Omental fat pad (tissue), 4 donors: Measurements from ENCODE around the gene SOX5. TPM values are rescaled to one million over a fixed set of nuclear protein-coding genes. Genes with fewer than 3 reads are reported as not detected.

Source experiments
- ATAC-seq: fragments of 150-250 bp; one replicate; pipeline ENCODE4 v1.9.1; 2016; ENCODE audit warnings: mild to moderate bottlenecking, moderate library complexity; ENCODE audit not compliant: low FRiP score
- DNase-seq: peaks from one replicate; pipeline ENCODE4 v3.0.0-alpha.2; 2019; ENCODE audit warnings: low spot score
- CTCF ChIP-seq, 3 donors: fragments of 450-650 bp; IDR thresholded peaks; one replicate each; pipeline ENCODE4 v1.5.1; 2016 to 2017; ENCODE audit warnings: antibody characterized with exemption in 3 of 3, mild to moderate bottlenecking in 3 of 3, moderate library complexity in 2 of 3
- total RNA-seq, 4 donors: library from RNA; depleted of rRNA; stranded (reverse); fragments of >200 nt; gene quantifications; one replicate each; pipeline ENCODE4 v1.1.0, GENCODE V29; 2016

Gene SOX5
- total RNA-seq, 4 donors from 2014 or later, result 22.1 to 67.6 (median 34.6) TPM

GRCh38 chr12:23540572-23540971, 408.9 kb downstream of the SOX5 start:
- no peak for ATAC-seq
- no peak for TF ChIP-seq CTCF (IDR thresholded peaks at IDR 0.05)
- no peak for DNase-seq

- no peak for DNase-seq
- no peak for ATAC-seq
- TF ChIP-seq CTCF (IDR thresholded peaks at IDR 0.05), result no peak
These were observed 413.2 kb downstream of the SOX5 start for GRCh38 chr12:23536293-23536692.

- no peak for TF ChIP-seq CTCF (IDR thresholded peaks at IDR 0.05)
These were observed 414.0 kb downstream of the SOX5 start for GRCh38 chr12:23535441-23535840.

GRCh38 chr12:23534196-23534595, 415.3 kb downstream of the SOX5 start:
- DNase-seq, result no peak
- no peak for ATAC-seq
- TF ChIP-seq CTCF (IDR thresholded peaks at IDR 0.05), result no peak

More at GRCh38 chr12:23535441-23535840, 414.0 kb downstream of the SOX5 start:
- ATAC-seq (no peak), DNase-seq (no peak)

- no peak for DNase-seq
- ATAC-seq, result no peak
- no peak for TF ChIP-seq CTCF (IDR thresholded peaks at IDR 0.05)
These were observed 415.8 kb downstream of the SOX5 start for GRCh38 chr12:23533699-23534098.

GRCh38 chr12:23533265-23533664, 416.2 kb downstream of the SOX5 start:
- no peak for TF ChIP-seq CTCF (IDR thresholded peaks at IDR 0.05)
- no peak for DNase-seq
- no peak for ATAC-seq

GRCh38 chr12:23528316-23528715, 421.2 kb downstream of the SOX5 start:
- no peak for ATAC-seq
- no peak for DNase-seq
- TF ChIP-seq CTCF (IDR thresholded peaks at IDR 0.05), result no peak
